H1 (cell line): Measurements from ENCODE around the gene SPTLC3.

Experiments used
- KDM5A ChIP-seq: fragments of 200-600 bp; IDR thresholded peaks from 2 replicates; pipeline ENCODE4 v1.7.1; 2012; ENCODE audit warnings: mild to moderate bottlenecking, low read length, inconsistent platforms, mixed read lengths
- SP2 ChIP-seq: IDR thresholded peaks from 2 replicates; pipeline ENCODE4 v1.6.1; 2012; ENCODE audit warnings: mild to moderate bottlenecking, low read length, inconsistent platforms
- TAF1 ChIP-seq: IDR thresholded peaks from 2 replicates; pipeline ENCODE4 v1.6.1; 2011; ENCODE audit warnings: mild to moderate bottlenecking, low read depth, low read length
- TF ChIP-seq, protein P1 (sequence below), 3 experiments: IDR thresholded peaks; 1 replicate in 2 of 3; 2 replicates in 1 of 3; pipeline versions ENCODE4 v1.5.1 to v1.6.1; 2011; ENCODE audit warnings: low read length in 3 of 3, mild to moderate bottlenecking in 3 of 3, inconsistent platforms in 2 of 3, low read depth in 1 of 3, moderate library complexity in 1 of 3; ENCODE audit not compliant: insufficient read depth in 1 of 3; ENCODE audit errors: control extremely low read depth in 1 of 3

DNA sequence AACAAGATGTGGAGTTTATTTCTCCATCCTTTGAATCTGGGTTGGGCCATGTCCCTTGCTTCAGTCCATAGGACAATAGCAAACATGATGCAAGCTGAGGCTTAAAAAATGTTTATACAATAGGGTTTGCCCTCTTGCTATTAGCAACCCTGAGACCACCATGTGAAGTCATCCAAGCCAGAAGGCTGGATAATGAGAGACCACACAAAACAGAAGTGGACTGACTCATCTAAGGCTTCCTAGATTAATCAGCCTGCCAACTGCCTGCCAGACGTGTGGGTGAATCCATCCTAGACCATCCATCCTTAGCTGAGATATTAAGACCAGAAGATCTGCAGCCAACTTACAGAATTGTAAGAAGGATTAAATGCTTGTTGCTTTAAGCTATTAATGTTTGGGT is 174.2 kb downstream of the SPTLC3 start:
- TF ChIP-seq, protein P1, sequence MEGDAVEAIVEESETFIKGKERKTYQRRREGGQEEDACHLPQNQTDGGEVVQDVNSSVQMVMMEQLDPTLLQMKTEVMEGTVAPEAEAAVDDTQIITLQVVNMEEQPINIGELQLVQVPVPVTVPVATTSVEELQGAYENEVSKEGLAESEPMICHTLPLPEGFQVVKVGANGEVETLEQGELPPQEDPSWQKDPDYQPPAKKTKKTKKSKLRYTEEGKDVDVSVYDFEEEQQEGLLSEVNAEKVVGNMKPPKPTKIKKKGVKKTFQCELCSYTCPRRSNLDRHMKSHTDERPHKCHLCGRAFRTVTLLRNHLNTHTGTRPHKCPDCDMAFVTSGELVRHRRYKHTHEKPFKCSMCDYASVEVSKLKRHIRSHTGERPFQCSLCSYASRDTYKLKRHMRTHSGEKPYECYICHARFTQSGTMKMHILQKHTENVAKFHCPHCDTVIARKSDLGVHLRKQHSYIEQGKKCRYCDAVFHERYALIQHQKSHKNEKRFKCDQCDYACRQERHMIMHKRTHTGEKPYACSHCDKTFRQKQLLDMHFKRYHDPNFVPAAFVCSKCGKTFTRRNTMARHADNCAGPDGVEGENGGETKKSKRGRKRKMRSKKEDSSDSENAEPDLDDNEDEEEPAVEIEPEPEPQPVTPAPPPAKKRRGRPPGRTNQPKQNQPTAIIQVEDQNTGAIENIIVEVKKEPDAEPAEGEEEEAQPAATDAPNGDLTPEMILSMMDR (IDR thresholded peaks at IDR 0.05; ENCODE audit: control extremely low read depth in 1 of 3, insufficient read depth in 1 of 3, low read depth in 1 of 3, low read length in 3 of 3), result no peak
- TF ChIP-seq SP2 (no peak), KDM5A (no peak), TAF1 (no peak)
